Spleen (tissue), 7 donors: ENCODE data around the gene TXNL1.

Experiments
- CTCF ChIP-seq, 11 experiments: fragments of 200-600 bp in 7 of 11; fragments of 450-650 bp in 4 of 11; sonication (generic) in 4 of 11; IDR thresholded peaks in 8 of 11; conservative IDR thresholded peaks in 3 of 11; 1 replicate in 7 of 11; 2 replicates in 4 of 11; pipeline versions ENCODE4 v1.4.0 to v1.8.0; 2016 to 2021; ENCODE audit warnings: antibody characterized with exemption in 11 of 11, inconsistent platforms in 4 of 11, mild to moderate bottlenecking in 1 of 11
- POLR2A ChIP-seq, 3 donors: fragments of 450-650 bp; IDR thresholded peaks; one replicate each; pipeline ENCODE4 v1.5.1; 2017; ENCODE audit warnings: antibody characterized with exemption in 3 of 3, mild to moderate bottlenecking in 1 of 3
- POLR2AphosphoS5 ChIP-seq, 3 donors: sonication (generic); formaldehyde crosslinking; IDR thresholded peaks; one replicate each; pipeline ENCODE4 v1.5.1; 2017; ENCODE audit warnings: antibody characterized with exemption in 3 of 3
- donor health status: DM: no; HTN: no; CAD: no; lungs with moderate emphysema.
- donor health status: DM: no; HTN: no; CAD: no.
- donor health status: DM: no; HTN: no; CAD: no.

GRCh38 chr18:56652802-56653201, 14.4 kb upstream of the TXNL1 start:
- no peak for TF ChIP-seq POLR2A (IDR thresholded peaks at IDR 0.05)
- no peak for TF ChIP-seq CTCF (IDR thresholded peaks at IDR 0.05 in 8 of 11, conservative IDR thresholded peaks at IDR 0.05 in 3 of 11)
- TF ChIP-seq POLR2AphosphoS5 (IDR thresholded peaks at IDR 0.05), result no peak
